Measurements from ENCODE around the gene PXMP4.

- TF ChIP-seq POLR2AphosphoS5 (IDR thresholded peaks at IDR 0.05; ENCODE audit: borderline replicate concordance, low read depth, low read length), result peak; percentile 7; the same call in 1 of the 2 replicates
- no peak for TF ChIP-seq EZH2 (IDR thresholded peaks at IDR 0.05)
- no peak for TF ChIP-seq FOXP2 (optimal IDR thresholded peaks at IDR 0.05; ENCODE audit: control extremely low read depth, extremely low read length, insufficient read depth)
Measured at GRCh38 chr20:33653900-33654596, 66.1 kb downstream of the PXMP4 start.
